Measurements from ENCODE around the gene KIAA1614.

DNA sequence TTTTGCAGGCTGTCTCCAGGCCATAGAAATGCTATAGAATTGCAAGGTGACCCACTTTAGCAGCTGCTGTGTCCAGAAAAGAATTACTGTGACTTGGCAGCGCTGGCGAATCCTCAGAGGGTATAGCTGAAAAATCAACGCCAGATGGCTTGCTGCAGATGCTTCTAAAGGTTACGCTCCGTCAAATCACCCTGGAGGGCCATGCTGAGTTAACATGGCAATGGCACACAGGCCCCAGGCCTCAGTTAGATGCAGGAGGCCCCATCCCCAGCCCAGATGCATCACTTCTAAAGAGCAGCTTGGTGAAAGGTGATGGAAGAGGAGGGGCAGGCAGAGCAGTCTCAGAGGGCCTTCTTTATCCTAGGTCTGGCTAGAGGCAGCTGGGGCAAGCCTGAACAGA, 18.0 kb downstream of the KIAA1614 start:
- TF ChIP-seq, protein P1, sequence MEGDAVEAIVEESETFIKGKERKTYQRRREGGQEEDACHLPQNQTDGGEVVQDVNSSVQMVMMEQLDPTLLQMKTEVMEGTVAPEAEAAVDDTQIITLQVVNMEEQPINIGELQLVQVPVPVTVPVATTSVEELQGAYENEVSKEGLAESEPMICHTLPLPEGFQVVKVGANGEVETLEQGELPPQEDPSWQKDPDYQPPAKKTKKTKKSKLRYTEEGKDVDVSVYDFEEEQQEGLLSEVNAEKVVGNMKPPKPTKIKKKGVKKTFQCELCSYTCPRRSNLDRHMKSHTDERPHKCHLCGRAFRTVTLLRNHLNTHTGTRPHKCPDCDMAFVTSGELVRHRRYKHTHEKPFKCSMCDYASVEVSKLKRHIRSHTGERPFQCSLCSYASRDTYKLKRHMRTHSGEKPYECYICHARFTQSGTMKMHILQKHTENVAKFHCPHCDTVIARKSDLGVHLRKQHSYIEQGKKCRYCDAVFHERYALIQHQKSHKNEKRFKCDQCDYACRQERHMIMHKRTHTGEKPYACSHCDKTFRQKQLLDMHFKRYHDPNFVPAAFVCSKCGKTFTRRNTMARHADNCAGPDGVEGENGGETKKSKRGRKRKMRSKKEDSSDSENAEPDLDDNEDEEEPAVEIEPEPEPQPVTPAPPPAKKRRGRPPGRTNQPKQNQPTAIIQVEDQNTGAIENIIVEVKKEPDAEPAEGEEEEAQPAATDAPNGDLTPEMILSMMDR (conservative IDR thresholded peaks at IDR 0.05): no peak
- TF ChIP-seq EZH2 (IDR thresholded peaks at IDR 0.05; ENCODE audit: low read depth): no peak

All from PC-9 (cell line).